Ovary (tissue), 3 donors: Measurements from ENCODE around the gene CLCN1.

ENCODE experiments used
- CTCF ChIP-seq, 3 donors: fragments of 450-650 bp in 2 of 3; fragments of 200-600 bp in 1 of 3; IDR thresholded peaks; one replicate each; pipeline versions ENCODE4 v1.5.1 to v1.8.0; 2016 to 2022; ENCODE audit warnings: antibody characterized with exemption in 3 of 3, mild to moderate bottlenecking in 1 of 3
- EP300 ChIP-seq: sonication (generic); formaldehyde crosslinking; IDR thresholded peaks from one replicate; pipeline ENCODE4 v1.6.1; 2017; ENCODE audit warnings: antibody characterized with exemption
- POLR2A ChIP-seq: fragments of 450-650 bp; IDR thresholded peaks from one replicate; pipeline ENCODE4 v1.6.1; 2017; ENCODE audit warnings: antibody characterized with exemption, mild to moderate bottlenecking, moderate library complexity
- donor health status: DM: no; HTN: no; CAD: no.

- TF ChIP-seq CTCF (IDR thresholded peaks at IDR 0.05) (no peak), POLR2A (no peak), EP300 (no peak)
Measured at GRCh38 chr7:143398616-143399015, 82.7 kb downstream of the CLCN1 start.
